ENCODE data around the gene MTAP. TPM values are rescaled to one million over a fixed set of nuclear protein-coding genes. Genes with fewer than 3 reads are reported as not detected.

Gene MTAP
- total RNA-seq, 2 experiments from 2014 or later, result 54.1 to 54.5 TPM

DNA sequence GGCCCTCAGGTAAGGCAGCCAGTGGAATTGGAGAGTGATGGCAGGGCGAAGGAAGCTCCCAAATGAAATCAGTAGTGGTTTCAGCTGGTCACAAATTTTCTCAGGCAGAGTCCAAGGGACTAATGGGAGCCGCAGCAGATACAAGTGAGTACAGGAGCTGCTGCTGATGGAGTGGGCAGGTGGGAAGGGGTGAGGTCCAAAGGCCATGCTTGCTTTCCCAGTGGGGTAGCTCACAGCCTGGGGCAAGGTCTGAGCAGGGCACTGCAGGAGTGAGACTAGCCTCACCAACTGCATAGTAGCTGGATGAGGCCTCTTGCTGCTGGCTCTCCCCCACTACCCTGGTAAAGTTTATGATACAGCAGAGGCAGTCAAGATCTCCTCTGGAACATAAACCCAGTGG lies 38.2 kb downstream of the MTAP start:
- H3K4me1 Mint-ChIP-seq, result peaks cover 1% of the 10 kb centered on the region
- peaks cover 88% of the 10 kb centered on the region for H3K36me3 Mint-ChIP-seq
- POLR2A ChIA-PET, result no interaction called here
- H3K9me3 Mint-ChIP-seq, result peaks cover 26% of the 10 kb centered on the region
- H3K27ac Mint-ChIP-seq, result no peak overlapping the region
- H3K4me3 Mint-ChIP-seq, result no peak overlapping the region
- DNase-seq, result no peak
- ATAC-seq (ENCODE audit: low read depth), result no peak
- H3K27me3 Mint-ChIP-seq, result no peaks in the 10 kb centered on the region

DNA sequence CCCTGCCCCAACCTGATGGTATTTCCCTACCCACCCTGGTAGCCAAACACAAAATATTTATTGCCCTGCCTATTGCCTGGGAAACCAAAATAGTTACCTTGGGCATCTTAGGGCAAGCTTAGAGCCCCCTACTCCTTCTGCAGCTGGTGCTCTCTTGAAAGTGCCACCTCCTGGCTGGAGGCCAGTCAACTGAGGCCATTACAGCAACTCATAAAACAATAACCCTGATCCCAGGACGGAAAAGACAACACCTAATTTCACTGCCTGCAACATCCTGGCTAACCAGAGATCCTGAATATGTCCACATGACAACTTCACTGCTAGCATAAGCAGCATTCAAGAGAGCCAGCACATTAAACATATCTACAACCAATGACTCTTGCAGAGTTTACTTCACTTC lies 38.7 kb downstream of the MTAP start:
- H3K4me1 Mint-ChIP-seq, result peaks cover 1% of the 10 kb centered on the region
- peak overlapping the region; percentile 14 for H3K27ac Mint-ChIP-seq
- H3K27me3 Mint-ChIP-seq, result no peaks in the 10 kb centered on the region
- H3K4me3 Mint-ChIP-seq, result no peak overlapping the region
- POLR2A ChIA-PET, result no interaction called here
- no peak for DNase-seq
- ATAC-seq (ENCODE audit: low read depth), result no peak
- H3K36me3 Mint-ChIP-seq, result peaks cover 88% of the 10 kb centered on the region
- H3K9me3 Mint-ChIP-seq, result peaks cover 28% of the 10 kb centered on the region

DNA sequence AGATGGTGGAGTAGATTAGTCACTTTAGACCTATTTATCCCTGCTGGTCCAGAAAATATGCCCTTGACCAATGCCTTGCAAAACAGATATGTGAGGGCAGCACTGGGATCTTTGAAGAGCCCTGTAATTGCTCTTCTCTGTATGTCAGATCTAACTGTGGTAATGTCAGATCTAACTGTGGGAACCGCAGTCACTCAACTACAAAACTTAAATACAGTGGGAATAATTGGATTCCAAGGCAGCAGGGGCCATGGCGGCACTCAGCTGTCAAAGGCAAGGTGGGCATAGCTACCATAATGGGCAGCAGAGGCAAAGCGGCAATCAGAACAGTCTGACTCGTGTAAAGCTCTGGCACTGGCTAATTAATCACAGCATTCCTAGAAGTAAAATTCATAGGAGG lies 46.2 kb downstream of the MTAP start:
- Mint-ChIP-seq H3K4me3 (no peak overlapping the region), H3K27ac (no peak overlapping the region), H3K9me3 (peaks cover 20% of the 10 kb centered on the region), H3K36me3 (peaks cover 67% of the 10 kb centered on the region), H3K27me3 (no peaks in the 10 kb centered on the region), H3K4me1 (peaks cover 14% of the 10 kb centered on the region)
- ATAC-seq (ENCODE audit: low read depth) (no peak), DNase-seq (no peak)
- POLR2A ChIA-PET, result no interaction called here

DNA sequence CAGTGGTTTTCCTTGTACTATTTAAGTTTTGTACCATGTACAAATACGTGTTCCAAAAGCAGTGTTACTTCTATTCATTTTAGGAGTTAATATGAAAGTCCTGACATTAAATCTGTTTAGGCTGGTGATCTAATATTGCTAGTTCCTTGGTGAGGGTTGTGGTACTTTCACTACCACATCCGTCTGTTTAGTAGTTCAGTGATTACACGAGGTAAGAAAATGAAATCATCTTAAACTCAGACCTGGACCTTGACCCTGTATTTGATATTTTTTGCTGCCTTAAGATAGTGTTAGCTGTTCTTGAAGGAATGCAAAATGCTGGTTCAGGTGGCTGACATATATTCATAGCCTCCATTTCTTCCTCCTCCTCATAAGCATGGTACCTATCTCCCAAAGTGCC lies 50.3 kb downstream of the MTAP start:
- POLR2A ChIA-PET, result no interaction called here
- H3K36me3 Mint-ChIP-seq, result peaks cover 65% of the 10 kb centered on the region
- H3K4me1 Mint-ChIP-seq, result peaks cover 23% of the 10 kb centered on the region
- H3K4me3 Mint-ChIP-seq, result no peak overlapping the region
- peak; percentile 54 for ATAC-seq (ENCODE audit: low read depth)
- DNase-seq, result no peak
- H3K27me3 Mint-ChIP-seq, result no peaks in the 10 kb centered on the region
- H3K9me3 Mint-ChIP-seq, result no peaks in the 10 kb centered on the region
- H3K27ac Mint-ChIP-seq, result no peak overlapping the region

DNA sequence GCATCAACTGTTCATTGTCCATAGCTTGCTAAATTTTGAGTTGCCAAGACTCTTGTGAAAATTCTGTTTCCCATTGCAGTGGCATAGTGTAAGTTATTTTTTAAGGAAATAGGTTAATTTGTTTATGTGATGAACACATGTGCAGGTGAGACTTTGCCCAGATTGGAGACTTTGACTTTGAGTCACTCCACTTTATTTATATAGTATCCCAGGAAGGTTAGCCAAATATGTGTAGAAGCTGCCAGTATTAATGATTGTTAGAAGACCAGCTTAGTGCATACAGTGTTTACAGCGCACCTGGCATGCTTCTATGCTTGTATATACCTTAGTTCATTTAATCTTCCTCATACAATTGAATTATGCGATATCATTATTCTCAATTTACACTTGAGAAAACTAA lies 51.0 kb downstream of the MTAP start:
- Mint-ChIP-seq H3K4me3 (no peak overlapping the region), H3K4me1 (peaks cover 23% of the 10 kb centered on the region), H3K27me3 (no peaks in the 10 kb centered on the region), H3K36me3 (peaks cover 63% of the 10 kb centered on the region), H3K9me3 (no peaks in the 10 kb centered on the region), H3K27ac (no peak overlapping the region)
- DNase-seq, result no peak
- ATAC-seq (ENCODE audit: low read depth), result no peak
- POLR2A ChIA-PET, result no interaction called here

DNA sequence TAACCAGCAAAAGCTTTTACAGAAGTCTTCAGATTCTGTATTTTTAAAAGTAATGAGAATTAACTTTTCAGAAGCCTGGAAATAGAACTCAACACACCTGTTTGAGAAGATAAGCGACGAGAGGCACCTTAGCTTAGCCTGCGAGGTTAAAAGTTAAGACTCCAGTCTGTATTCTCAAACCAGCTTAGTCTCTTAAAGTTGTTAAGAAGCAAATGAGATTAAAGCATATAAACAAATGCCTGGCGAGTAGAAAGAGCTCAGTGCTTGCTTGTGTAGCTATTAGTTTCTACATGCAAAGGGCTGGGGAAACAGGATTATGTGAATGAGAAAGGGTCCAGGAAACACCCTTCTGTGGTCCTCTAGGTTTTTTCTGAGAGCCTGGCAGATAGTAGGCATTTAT lies 51.7 kb downstream of the MTAP start:
- no peak for ATAC-seq (ENCODE audit: low read depth)
- Mint-ChIP-seq H3K9me3 (no peaks in the 10 kb centered on the region), H3K36me3 (peaks cover 64% of the 10 kb centered on the region), H3K27ac (no peak overlapping the region), H3K4me3 (no peak overlapping the region), H3K27me3 (no peaks in the 10 kb centered on the region), H3K4me1 (peaks cover 23% of the 10 kb centered on the region)
- DNase-seq, result no peak
- POLR2A ChIA-PET, result no interaction called here

DNA sequence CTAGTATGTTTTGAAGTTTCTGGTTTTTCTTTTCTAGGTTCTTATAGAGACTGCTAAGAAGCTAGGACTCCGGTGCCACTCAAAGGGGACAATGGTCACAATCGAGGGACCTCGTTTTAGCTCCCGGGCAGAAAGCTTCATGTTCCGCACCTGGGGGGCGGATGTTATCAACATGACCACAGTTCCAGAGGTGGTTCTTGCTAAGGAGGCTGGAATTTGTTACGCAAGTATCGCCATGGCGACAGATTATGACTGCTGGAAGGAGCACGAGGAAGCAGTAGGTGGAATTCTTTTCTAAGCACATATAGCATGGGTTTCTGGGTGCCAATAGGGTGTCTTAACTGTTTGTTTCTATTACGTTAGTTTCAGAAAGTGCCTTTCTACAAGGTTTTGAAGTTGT lies 52.2 kb downstream of the MTAP start:
- H3K36me3 Mint-ChIP-seq, result peaks cover 65% of the 10 kb centered on the region
- ATAC-seq (ENCODE audit: low read depth) (no peak), DNase-seq (no peak)
- no peak overlapping the region for H3K27ac Mint-ChIP-seq
- peaks cover 23% of the 10 kb centered on the region for H3K4me1 Mint-ChIP-seq
- no peaks in the 10 kb centered on the region for H3K9me3 Mint-ChIP-seq
- POLR2A ChIA-PET, result no interaction called here
- H3K27me3 Mint-ChIP-seq, result no peaks in the 10 kb centered on the region
- no peak overlapping the region for H3K4me3 Mint-ChIP-seq

DNA sequence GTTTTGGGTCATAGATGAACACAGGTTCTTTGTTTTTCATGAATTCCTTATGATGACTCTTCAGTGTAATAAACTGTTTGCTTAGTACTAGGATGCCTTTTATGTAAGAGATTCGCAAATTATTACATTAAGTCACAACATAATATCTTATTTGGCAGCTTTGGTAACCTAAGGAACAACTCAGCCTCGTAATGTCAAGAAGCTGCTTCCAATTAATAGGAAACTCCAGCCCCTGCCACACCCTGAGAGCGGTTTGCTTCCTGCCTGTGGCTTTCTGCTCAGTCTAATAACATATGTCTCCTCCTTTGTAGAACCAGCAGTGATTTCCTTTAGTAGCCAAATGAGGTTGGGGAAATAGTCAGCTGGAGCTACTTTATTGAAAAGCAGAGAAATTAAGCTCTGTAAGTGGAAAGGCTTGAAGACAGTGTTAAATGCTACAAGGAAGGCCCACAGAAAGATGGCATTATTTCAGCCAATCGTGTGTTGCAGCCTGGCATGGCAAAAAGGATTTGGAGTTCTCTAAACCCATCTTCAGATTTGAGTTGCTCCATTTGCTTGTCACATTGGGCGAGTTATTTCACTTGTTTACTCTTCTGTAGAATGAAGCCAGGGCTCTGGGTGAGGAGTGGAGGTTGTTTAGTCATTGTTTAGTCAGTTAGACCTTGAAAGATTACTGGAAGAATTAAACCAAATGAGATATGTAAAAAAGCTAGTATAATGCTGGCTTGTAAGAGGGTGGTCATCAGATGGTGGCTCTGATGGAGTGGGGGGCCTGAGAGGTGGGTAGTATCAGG lies 54.1 kb downstream of the MTAP start:
- Mint-ChIP-seq H3K36me3 (peaks cover 65% of the 10 kb centered on the region), H3K4me1 (peaks cover 20% of the 10 kb centered on the region), H3K9me3 (no peaks in the 10 kb centered on the region), H3K4me3 (no peak overlapping the region), H3K27me3 (no peaks in the 10 kb centered on the region), H3K27ac (no peak overlapping the region)
- no peak for ATAC-seq (ENCODE audit: low read depth)
- POLR2A ChIA-PET, result interaction anchor here (0.6 kb wide), 1 partner anchor 115 kb away, joined by 4 read pairs; no protein-coding TSS in a partner anchor
- DNase-seq, result no peak

DNA sequence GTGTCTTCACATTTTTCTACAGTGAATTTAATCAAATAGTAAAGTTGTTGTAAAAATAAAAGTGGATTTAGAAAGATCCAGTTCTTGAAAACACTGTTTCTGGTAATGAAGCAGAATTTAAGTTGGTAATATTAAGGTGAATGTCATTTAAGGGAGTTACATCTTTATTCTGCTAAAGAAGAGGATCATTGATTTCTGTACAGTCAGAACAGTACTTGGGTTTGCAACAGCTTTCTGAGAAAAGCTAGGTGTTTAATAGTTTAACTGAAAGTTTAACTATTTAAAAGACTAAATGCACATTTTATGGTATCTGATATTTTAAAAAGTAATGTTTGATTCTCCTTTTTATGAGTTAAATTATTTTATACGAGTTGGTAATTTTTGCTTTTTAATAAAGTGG lies 60.4 kb downstream of the MTAP start:
- Mint-ChIP-seq H3K36me3 (peaks cover 61% of the 10 kb centered on the region), H3K9me3 (peaks cover 3% of the 10 kb centered on the region), H3K27me3 (no peaks in the 10 kb centered on the region), H3K27ac (no peak overlapping the region), H3K4me3 (no peak overlapping the region), H3K4me1 (no peaks in the 10 kb centered on the region)
- DNase-seq, result no peak
- ATAC-seq (ENCODE audit: low read depth), result no peak
- POLR2A ChIA-PET, result no interaction called here

DNA sequence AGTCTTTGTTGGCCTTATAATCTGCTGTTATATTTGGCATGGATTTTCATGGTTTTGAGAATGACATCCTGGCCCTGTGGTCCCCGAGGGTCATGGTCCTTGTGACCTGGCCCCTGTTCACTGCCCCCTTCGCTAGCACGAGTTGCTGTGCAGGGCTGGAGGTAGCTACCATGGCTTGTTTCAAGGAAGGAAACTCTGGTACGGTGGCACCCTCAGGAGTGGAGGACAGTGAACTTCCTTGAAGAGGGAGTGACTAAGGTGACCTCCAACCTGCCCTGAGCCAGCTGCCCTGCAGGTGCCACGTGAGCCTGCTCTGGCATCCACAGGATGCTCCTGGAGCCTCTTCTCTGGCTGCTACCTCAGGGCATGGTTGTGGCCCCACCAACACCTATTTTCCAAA lies 62.1 kb downstream of the MTAP start:
- Mint-ChIP-seq H3K9me3 (peaks cover 3% of the 10 kb centered on the region), H3K36me3 (peaks cover 48% of the 10 kb centered on the region), H3K4me3 (no peak overlapping the region), H3K27me3 (no peaks in the 10 kb centered on the region), H3K4me1 (no peaks in the 10 kb centered on the region), H3K27ac (no peak overlapping the region)
- ATAC-seq (ENCODE audit: low read depth), result no peak
- POLR2A ChIA-PET, result no interaction called here
- no peak for DNase-seq

DNA sequence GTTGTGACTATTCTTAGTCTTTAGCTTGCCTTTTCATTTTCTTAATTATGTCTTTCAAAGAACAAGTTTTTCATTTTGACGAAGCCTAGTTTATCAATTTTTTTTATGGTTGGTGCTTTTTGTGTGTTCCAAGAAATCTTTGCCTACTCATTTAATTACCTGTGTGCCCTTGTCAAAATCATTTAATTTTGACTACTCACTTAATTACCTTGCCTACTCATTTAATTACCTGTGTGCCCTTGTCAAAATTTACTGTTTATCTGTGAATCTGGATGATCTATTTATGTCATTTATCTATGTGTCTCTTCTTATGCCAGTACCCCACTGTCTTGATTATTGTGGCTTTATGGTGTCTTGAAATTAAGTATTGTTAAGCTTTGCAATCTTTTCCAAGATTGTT lies 63.9 kb downstream of the MTAP start:
- POLR2A ChIA-PET, result no interaction called here
- H3K27ac Mint-ChIP-seq, result no peak overlapping the region
- ATAC-seq (ENCODE audit: low read depth), result no peak
- no peak for DNase-seq
- H3K4me1 Mint-ChIP-seq, result no peaks in the 10 kb centered on the region
- H3K27me3 Mint-ChIP-seq, result no peaks in the 10 kb centered on the region
- H3K36me3 Mint-ChIP-seq, result peaks cover 40% of the 10 kb centered on the region
- peaks cover 5% of the 10 kb centered on the region for H3K9me3 Mint-ChIP-seq
- no peak overlapping the region for H3K4me3 Mint-ChIP-seq

DNA sequence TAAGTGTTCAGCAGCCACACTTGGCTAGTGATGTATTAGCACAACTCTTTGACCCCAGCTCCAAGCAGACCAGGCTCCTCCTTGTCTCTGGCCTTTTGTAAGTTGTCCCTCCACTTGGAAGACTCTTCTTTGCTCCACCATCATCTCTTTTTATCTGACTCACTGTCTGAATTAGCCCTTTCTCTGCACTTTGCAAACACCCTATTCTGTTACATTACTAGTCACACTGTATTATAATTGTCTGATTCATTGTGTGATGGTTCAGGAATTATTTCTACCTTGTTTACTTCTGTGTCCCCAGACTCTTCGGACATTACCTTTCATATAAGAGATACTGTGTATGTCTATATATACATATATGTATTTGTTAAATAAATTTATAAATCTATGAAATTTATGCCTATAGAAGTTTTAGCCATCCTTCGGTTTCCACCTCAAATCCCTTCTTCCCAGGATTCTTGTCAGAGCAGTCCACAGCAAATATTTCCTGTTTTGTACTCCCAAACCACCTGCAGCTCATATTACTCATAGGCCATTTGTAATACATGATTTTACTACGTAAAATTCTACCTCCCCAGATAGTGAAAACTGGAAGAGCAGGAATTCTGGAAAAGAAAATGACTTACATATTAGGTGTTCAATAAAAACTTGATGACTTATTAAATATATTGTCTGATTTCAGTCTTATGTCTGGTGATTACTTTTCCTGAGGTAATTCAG lies 69.0 kb downstream of the MTAP start:
- H3K4me1 Mint-ChIP-seq, result no peaks in the 10 kb centered on the region
- no peak overlapping the region for H3K4me3 Mint-ChIP-seq
- no peak overlapping the region for H3K27ac Mint-ChIP-seq
- DNase-seq (no peak), ATAC-seq (ENCODE audit: low read depth) (no peak)
- no peaks in the 10 kb centered on the region for H3K27me3 Mint-ChIP-seq
- H3K36me3 Mint-ChIP-seq, result peaks cover 28% of the 10 kb centered on the region
- H3K9me3 Mint-ChIP-seq, result peaks cover 5% of the 10 kb centered on the region
- POLR2A ChIA-PET, result interaction anchor here (0.7 kb wide), 1 partner anchor 11 kb away, joined by 3 read pairs; no protein-coding TSS in a partner anchor

DNA sequence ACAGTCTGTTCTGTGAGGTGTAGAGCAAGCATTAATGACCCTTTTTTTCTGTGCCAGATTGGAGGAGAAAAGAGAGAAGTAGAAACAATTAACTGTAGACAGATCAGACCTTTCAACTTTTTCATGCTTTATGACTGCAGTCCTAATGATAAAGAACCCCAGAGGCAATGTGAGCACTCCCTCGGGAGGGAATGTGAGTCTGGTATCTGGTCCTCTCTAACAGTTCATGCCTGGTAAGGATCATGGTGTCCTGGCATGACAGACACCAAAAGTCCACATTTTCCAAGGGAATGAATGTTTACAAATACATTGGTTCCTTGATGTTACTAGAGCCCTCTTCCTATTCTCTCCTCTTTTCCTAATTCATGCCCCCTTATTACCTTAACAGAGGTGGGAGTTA lies 70.3 kb downstream of the MTAP start:
- no peak overlapping the region for H3K27ac Mint-ChIP-seq
- ATAC-seq (ENCODE audit: low read depth) (no peak), DNase-seq (no peak)
- POLR2A ChIA-PET, result no interaction called here
- H3K4me3 Mint-ChIP-seq, result no peak overlapping the region
- peaks cover 7% of the 10 kb centered on the region for H3K9me3 Mint-ChIP-seq
- no peaks in the 10 kb centered on the region for H3K27me3 Mint-ChIP-seq
- H3K36me3 Mint-ChIP-seq, result peaks cover 32% of the 10 kb centered on the region
- H3K4me1 Mint-ChIP-seq, result no peaks in the 10 kb centered on the region

DNA sequence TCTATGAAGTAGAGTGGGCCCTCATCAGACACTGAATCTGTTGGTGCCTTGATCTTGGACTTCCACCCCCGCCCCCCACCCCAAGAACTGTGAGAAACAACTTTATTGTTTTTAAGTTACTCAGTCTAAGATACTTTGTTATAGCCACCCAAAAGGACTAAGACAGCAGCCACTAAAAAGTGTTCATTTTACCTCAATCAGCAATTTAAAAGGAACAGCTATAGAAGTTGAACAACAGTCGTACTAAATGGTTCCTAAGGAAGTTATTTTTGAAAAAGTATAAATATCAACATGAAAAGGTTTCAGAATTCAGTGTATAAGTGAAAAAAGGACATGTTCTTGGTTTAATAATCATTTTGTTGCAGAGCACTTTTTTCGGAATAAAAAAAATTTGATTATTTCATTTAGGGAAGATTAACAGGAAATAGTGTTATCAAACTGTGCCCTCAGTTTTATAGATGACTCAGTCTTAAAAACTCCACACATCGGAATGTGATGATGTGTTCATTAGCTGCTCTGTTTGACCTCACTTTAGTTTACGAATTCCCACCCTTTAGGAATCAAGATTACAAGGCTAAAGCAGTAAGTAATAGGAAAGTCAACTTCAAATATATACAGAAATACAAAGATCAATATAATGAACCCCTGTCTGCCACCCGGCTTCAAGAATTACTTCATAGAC lies 71.2 kb downstream of the MTAP start:
- H3K27me3 Mint-ChIP-seq, result no peaks in the 10 kb centered on the region
- peaks cover 8% of the 10 kb centered on the region for H3K9me3 Mint-ChIP-seq
- ATAC-seq (ENCODE audit: low read depth) (no peak), DNase-seq (no peak)
- no peak overlapping the region for H3K4me3 Mint-ChIP-seq
- no peaks in the 10 kb centered on the region for H3K4me1 Mint-ChIP-seq
- H3K36me3 Mint-ChIP-seq, result peaks cover 39% of the 10 kb centered on the region
- H3K27ac Mint-ChIP-seq, result no peak overlapping the region
- POLR2A ChIA-PET, result no interaction called here

Measured in activated naive CD8-positive, alpha-beta T cell treated with anti-CD3 and anti-CD28 coated beads, Interleukin-2, amount 10 ng/mL, durations not matched to agents 7 days and 5 days (primary cell).